Endothelial cell of umbilical vein (primary cell): ENCODE measurements around the gene MRFAP1. TPM values are rescaled to one million over a fixed set of nuclear protein-coding genes. Genes with fewer than 3 reads are reported as not detected.

Source experiments
- BruUV-seq: library from RNA; stranded (reverse); fragments of 400-500 nt; replicated peaks from 2 replicates; lab custom pipeline; 2021; lab: Mats Ljungman, UMichigan
- CTCF ChIA-PET: fragments of 300-600, 350-600 bp; sonication (Branson Sonifier 250); formaldehyde crosslinking; loops from one replicate; lab custom pipeline; 2021; ENCODE audit warnings: antibody characterized with exemption, inconsistent platforms; lab: Charles Lee
- POLR2A ChIA-PET: fragments of 300-600, 350-600 bp; sonication (Branson Sonifier 250); formaldehyde crosslinking; loops from one replicate; lab custom pipeline; 2021; ENCODE audit warnings: antibody characterized with exemption, inconsistent platforms; lab: Charles Lee
- DNase-seq: peaks from one replicate; pipeline ENCODE4 v3.0.0-alpha.2; 2011; ENCODE audit warnings: low read depth, low spot score
- FAIRE-seq: peaks from 2 replicates; lab custom pipeline; 2011; peaks lifted over from hg19 to GRCh38; lab: Jason Lieb, UNC
- H2AFZ ChIP-seq: 2 replicates; pipeline ENCODE4 v1.6.0; 2012; ENCODE audit warnings: low read depth, low read length, control low read depth, inconsistent platforms
- H3K27ac ChIP-seq: 2 replicates; pipeline ENCODE4 v1.5.1; 2011; ENCODE audit warnings: low read depth, mild to moderate bottlenecking, control low read depth, low read length, moderate library complexity; ENCODE audit not compliant: insufficient read depth
- H3K27me3 ChIP-seq, 2 experiments: 2 replicates each; pipeline versions ENCODE4 v1.6.0 to v1.6.1; 2011; ENCODE audit warnings: low read length in 2 of 2, mixed read lengths in 1 of 2; ENCODE audit not compliant: control insufficient read depth in 2 of 2, insufficient read depth in 2 of 2
- H3K36me3 ChIP-seq, 2 experiments: 2 replicates in 1 of 2; 3 replicates in 1 of 2; pipeline ENCODE4 v1.5.1; 2011; ENCODE audit warnings: low read length in 2 of 2, mild to moderate bottlenecking in 1 of 2, moderate library complexity in 1 of 2; ENCODE audit not compliant: control insufficient read depth in 2 of 2, insufficient read depth in 2 of 2; ENCODE audit errors: extremely low read depth in 1 of 2
- H3K4me1 ChIP-seq: 3 replicates; pipeline ENCODE4 v1.5.1; 2011; ENCODE audit warnings: mild to moderate bottlenecking, low read length; ENCODE audit not compliant: control insufficient read depth, insufficient read depth; ENCODE audit errors: extremely low read depth
- H3K4me2 ChIP-seq: 2 replicates; pipeline ENCODE4 v1.6.1; 2011; ENCODE audit warnings: low read length, control low read depth, mixed read lengths; ENCODE audit not compliant: insufficient read depth
- H3K4me3 ChIP-seq, 3 experiments: fragments of 200-600 bp in 1 of 3; sonication (generic), shearing (Covaris generic) in 1 of 3; replicated peaks in 1 of 3; 2 replicates each; pipeline ENCODE4 v1.5.1; 2011 to 2016; ENCODE audit warnings: control low read depth in 3 of 3, low read length in 3 of 3, mild to moderate bottlenecking in 2 of 3, inconsistent platforms in 1 of 3, low read depth in 1 of 3, moderate library complexity in 1 of 3; ENCODE audit not compliant: insufficient read depth in 1 of 3
- H3K79me2 ChIP-seq: 2 replicates; pipeline ENCODE4 v1.6.0; 2012; ENCODE audit warnings: low read length, inconsistent platforms; ENCODE audit not compliant: control insufficient read depth, insufficient read depth
- H3K9ac ChIP-seq: replicated peaks from 2 replicates; pipeline ENCODE3; 2011; ENCODE audit warnings: low read length, control low read depth; ENCODE audit not compliant: insufficient read depth; ENCODE audit errors: extremely low read depth
- H3K9me1 ChIP-seq: replicated peaks from 3 replicates; pipeline ENCODE4 v1.6.0; 2011; ENCODE audit warnings: mild to moderate bottlenecking, low read length; ENCODE audit not compliant: control insufficient read depth, insufficient read depth; ENCODE audit errors: extremely low read depth
- H3K9me3 ChIP-seq: replicated peaks from 2 replicates; pipeline ENCODE4 v1.5.1; 2012; ENCODE audit warnings: low read length, inconsistent platforms; ENCODE audit not compliant: control insufficient read depth, insufficient read depth
- H4K20me1 ChIP-seq: replicated peaks from 2 replicates; pipeline ENCODE3; 2011; ENCODE audit warnings: mild to moderate bottlenecking, low read length; ENCODE audit not compliant: control insufficient read depth, insufficient read depth; ENCODE audit errors: extremely low read depth
- CTCF ChIP-seq, 2 donors: IDR thresholded peaks; 1 replicate in 1 of 2; 2 replicates in 1 of 2; pipeline ENCODE4 v1.5.1; 2011; ENCODE audit warnings: low read length in 2 of 2, mild to moderate bottlenecking in 2 of 2, moderate library complexity in 2 of 2, control low read depth in 1 of 2, inconsistent platforms in 1 of 2, low read depth in 1 of 2; ENCODE audit not compliant: insufficient read depth in 1 of 2; ENCODE audit errors: extremely low read depth in 1 of 2
- EZH2 ChIP-seq: IDR thresholded peaks from 2 replicates; pipeline ENCODE4 v1.6.1; 2012; ENCODE audit warnings: borderline replicate concordance, low read depth, mild to moderate bottlenecking, moderate library complexity, low read length, inconsistent platforms; ENCODE audit not compliant: severe bottlenecking
- FOS ChIP-seq: IDR thresholded peaks from 2 replicates; pipeline ENCODE4 v1.6.1; 2011; ENCODE audit warnings: mild to moderate bottlenecking, low read length, moderate library complexity, borderline replicate concordance; ENCODE audit not compliant: insufficient read depth
- GATA2 ChIP-seq: IDR thresholded peaks from 2 replicates; pipeline ENCODE4 v1.7.0; 2011; ENCODE audit warnings: low read depth, mild to moderate bottlenecking, moderate library complexity, mixed read lengths, low read length; ENCODE audit not compliant: insufficient read length, insufficient read depth
- JUN ChIP-seq: IDR thresholded peaks from 2 replicates; pipeline ENCODE4 v1.6.1; 2011; ENCODE audit warnings: borderline replicate concordance, low read depth; ENCODE audit not compliant: insufficient read length, insufficient read depth
- MYC ChIP-seq: IDR thresholded peaks from one replicate; pipeline ENCODE4 v1.6.1; 2011; ENCODE audit warnings: mild to moderate bottlenecking, low read depth, low read length
- POLR2A ChIP-seq: IDR thresholded peaks from 2 replicates; pipeline ENCODE4 v1.6.1; 2012; ENCODE audit warnings: low read depth, mild to moderate bottlenecking, control low read depth, low read length
- POLR2AphosphoS5 ChIP-seq: IDR thresholded peaks from 2 replicates; pipeline ENCODE4 v1.6.1; 2012; ENCODE audit warnings: low read depth, mild to moderate bottlenecking, control low read depth, low read length, moderate library complexity; ENCODE audit not compliant: insufficient read depth
- dilution Hi-C: fragments of 300-500 bp; cut with MboI; formaldehyde crosslinking; loops from one replicate; pipeline ENCODE4 v1.15.0; 2019; ENCODE audit warnings: low sequenced_read_pairs; ENCODE audit not compliant: extremely low pct_ligation_motif_present
- intact Hi-C: fragments of 100-400 bp; cut with micrococcal nuclease; formaldehyde crosslinking; loops from one replicate; pipeline ENCODE4 v1.10.0; 2022
- polyA plus RNA-seq, 4 experiments: library from polyadenylated mRNA; depleted of rRNA in 3 of 4; stranded (reverse) in 3 of 4; unstranded in 1 of 4; fragments of >200 nt; gene quantifications; 2 replicates each; pipeline versions ENCODE4 v1.2.1 to v1.2.3, GENCODE V29; 2011 to 2012; ENCODE audit warnings: missing spikeins in 1 of 4
- total RNA-seq: library from RNA; stranded (reverse); gene quantifications from 2 replicates; pipeline ENCODE4 v1.2.3, GENCODE V29; 2021
- TF ChIP-seq, protein P1 (sequence below): IDR thresholded peaks from 2 replicates; pipeline ENCODE4 v1.6.1; 2011; ENCODE audit not compliant: insufficient read depth, insufficient read length

Gene MRFAP1
- total and polyA plus RNA-seq, 2 donors (not counting 3 experiments of a cell fraction or from before 2014, with no cell fraction given) = 170 to 317 TPM

DNA sequence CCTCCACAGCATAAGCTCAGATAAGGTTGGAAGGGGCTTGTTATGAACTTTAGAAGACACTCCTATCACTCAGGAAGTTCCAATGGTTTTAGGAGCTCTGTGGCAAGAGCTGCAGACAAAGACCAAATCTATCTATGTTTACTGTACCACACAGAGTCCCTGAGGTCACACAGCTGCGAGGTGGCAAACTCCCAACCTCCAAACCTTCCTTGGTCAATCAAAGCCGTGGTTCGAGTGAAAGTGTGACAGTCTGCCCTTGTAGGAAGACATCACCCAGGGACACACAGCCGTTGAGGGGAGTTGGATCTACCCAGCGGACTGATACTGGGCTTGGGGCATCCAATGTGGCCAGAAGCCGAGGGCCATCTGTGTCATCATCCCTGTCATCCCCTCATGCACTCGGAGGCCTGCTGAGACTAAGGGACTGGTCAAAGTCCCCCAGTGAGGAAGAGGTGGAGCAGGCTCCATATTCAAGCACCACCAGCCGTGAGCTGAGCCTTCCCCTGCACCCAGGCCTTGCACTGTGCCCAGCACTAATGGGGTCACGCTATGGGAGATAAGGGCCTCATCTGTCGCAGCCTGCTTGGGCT lies 38.7 kb upstream of the MRFAP1 start:
- no peak for FAIRE-seq
- Histone ChIP-seq H3K27me3 (no peaks in the 10 kb centered on the region), H3K4me1 (no peaks in the 10 kb centered on the region), H4K20me1 (no peaks in the 10 kb centered on the region), H3K9me3 (no peaks in the 10 kb centered on the region), H3K79me2 (no peaks in the 10 kb centered on the region), H3K9ac (no peak overlapping the region), H3K4me3 (no peak overlapping the region), H3K9me1 (no peaks in the 10 kb centered on the region), H3K36me3 (peaks cover 0 to 3% of the 10 kb centered on the region in 2 experiments), H2AFZ (no peak overlapping the region), H3K27ac (no peak overlapping the region), H3K4me2 (no peak overlapping the region)
- dilution Hi-C loops (no loop called here), intact Hi-C loops (no loop called here)
- no peak for TF ChIP-seq CTCF (IDR thresholded peaks at IDR 0.05; ENCODE audit: extremely low read depth in 1 of 2, insufficient read depth in 1 of 2, low read depth in 1 of 2, low read length in 2 of 2)
- TF ChIP-seq FOS = no peak
- TF ChIP-seq JUN = no peak
- no peak for TF ChIP-seq EZH2
- TF ChIP-seq GATA2 = no peak
- TF ChIP-seq POLR2A = no peak
- no peak for TF ChIP-seq POLR2AphosphoS5
- TF ChIP-seq MYC = no peak
- TF ChIP-seq, protein P1, sequence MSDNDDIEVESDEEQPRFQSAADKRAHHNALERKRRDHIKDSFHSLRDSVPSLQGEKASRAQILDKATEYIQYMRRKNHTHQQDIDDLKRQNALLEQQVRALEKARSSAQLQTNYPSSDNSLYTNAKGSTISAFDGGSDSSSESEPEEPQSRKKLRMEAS = no peak
- ChIA-PET CTCF (no interaction called here), POLR2A (no interaction called here)
- no TSS peak for BruUV-seq
- DNase-seq = no peak
